HCT116 (cell line): ENCODE measurements around the gene PPP1R36. TPM values are rescaled to one million over a fixed set of nuclear protein-coding genes. Genes with fewer than 3 reads are reported as not detected.

Experiments used
- ATAC-seq: fragments of 200-7000 bp; cut with Tn5 transposase; 2 replicates; pipeline ENCODE4 v1.9.1; 2020; ENCODE audit warnings: mild to moderate bottlenecking, moderate library complexity
- BruUV-seq: library from RNA; stranded (reverse); fragments of 400-500 nt; replicated peaks from 2 replicates; lab custom pipeline; 2021; lab: Mats Ljungman, UMichigan
- CTCF ChIA-PET: fragments of 300-600 bp; sonication (Branson Sonifier 250); formaldehyde crosslinking; loops from one replicate; lab custom pipeline; 2021; ENCODE audit warnings: antibody characterized with exemption; lab: Charles Lee
- POLR2A ChIA-PET: fragments of 300-600, 350-600 bp; sonication (Branson Sonifier 250); formaldehyde crosslinking; loops from one replicate; lab custom pipeline; 2021; ENCODE audit warnings: antibody characterized with exemption; lab: Charles Lee
- RAD21 ChIA-PET, 2 experiments: fragments of 300-600 bp; sonication (Branson Sonifier 250); formaldehyde crosslinking; loops; one replicate each; lab custom pipeline; 2023; ENCODE audit warnings: low total read pairs in 2 of 2; ENCODE audit not compliant: uncharacterized antibody in 2 of 2, unreplicated experiment in 2 of 2, low non-redundant PET in 1 of 2; lab: Charles Lee
- DNase-seq: peaks from one replicate; pipeline ENCODE4 v3.0.0-alpha.2; 2010; ENCODE audit warnings: low read depth, low spot score
- H2AFZ ChIP-seq: fragments of 200-600 bp; shearing (Covaris generic), sonication (generic); 2 replicates; pipeline ENCODE4 v1.6.1; 2017; ENCODE audit warnings: low read depth, mixed run types, mixed read lengths, antibody characterized with exemption, low read length; ENCODE audit not compliant: poor library complexity, severe bottlenecking
- H3K27ac ChIP-seq: 2 replicates; pipeline ENCODE4 v1.5.1; 2012; ENCODE audit warnings: low read depth, low read length
- H3K27me3 ChIP-seq: fragments of 200-600 bp; sonication (generic); 2 replicates; pipeline ENCODE4 v1.6.1; 2016; ENCODE audit warnings: mixed run types, low read length, mixed read lengths; ENCODE audit not compliant: insufficient read depth
- H3K36me3 ChIP-seq, 2 experiments: fragments of 200-500 bp in 1 of 2; fragments of 200-600 bp in 1 of 2; sonication (Bioruptor generic) in 1 of 2; sonication (generic) in 1 of 2; 2 replicates each; pipeline versions ENCODE4 v1.5.1 to v1.6.1; 2014 to 2016; ENCODE audit warnings: low read length in 2 of 2, inconsistent platforms in 1 of 2, mixed read lengths in 1 of 2, mixed run types in 1 of 2; ENCODE audit not compliant: insufficient read depth in 2 of 2, control insufficient read depth in 1 of 2
- H3K4me1 ChIP-seq, 2 experiments: fragments of 200-600 bp in 1 of 2; sonication (generic) in 1 of 2; 2 replicates each; pipeline versions ENCODE4 v1.5.1 to v1.6.1; 2012 to 2017; ENCODE audit warnings: low read length in 2 of 2, inconsistent platforms in 1 of 2, mild to moderate bottlenecking in 1 of 2, mixed read lengths in 1 of 2, mixed run types in 1 of 2, moderate library complexity in 1 of 2; ENCODE audit not compliant: insufficient read depth in 2 of 2, control insufficient read depth in 1 of 2
- H3K4me2 ChIP-seq: fragments of 200-600 bp; sonication (generic); 2 replicates; pipeline ENCODE4 v1.6.1; 2017; ENCODE audit warnings: mixed run types, low read length, mixed read lengths
- H3K4me3 ChIP-seq, 2 experiments: fragments of 200-600 bp in 1 of 2; sonication (generic) in 1 of 2; replicated peaks in 1 of 2; 2 replicates each; pipeline ENCODE4 v1.5.1; 2011 to 2016; ENCODE audit warnings: low read length in 2 of 2, control low read depth in 1 of 2, low read depth in 1 of 2, mild to moderate bottlenecking in 1 of 2, mixed read lengths in 1 of 2, mixed run types in 1 of 2
- H3K79me2 ChIP-seq: fragments of 200-600 bp; sonication (generic); 2 replicates; pipeline ENCODE4 v1.6.1; 2017; ENCODE audit warnings: mild to moderate bottlenecking, mixed run types, low read length, moderate library complexity, mixed read lengths; ENCODE audit not compliant: insufficient read depth
- H3K9ac ChIP-seq: fragments of 200-600 bp; sonication (generic); 2 replicates; pipeline ENCODE4 v1.6.1; 2016; ENCODE audit warnings: low read length, mixed read lengths
- H3K9me2 ChIP-seq: fragments of 200-600 bp; sonication (generic), shearing (Covaris generic); 2 replicates; pipeline ENCODE4 v1.6.1; 2017; ENCODE audit warnings: mixed run types, mild to moderate bottlenecking, moderate library complexity; ENCODE audit not compliant: insufficient read depth
- H3K9me3 ChIP-seq, 2 experiments: fragments of 200-500 bp in 1 of 2; fragments of 200-600 bp in 1 of 2; sonication (Bioruptor generic) in 1 of 2; sonication (generic) in 1 of 2; 2 replicates each; pipeline ENCODE4 v1.6.1; 2014 to 2017; ENCODE audit warnings: low read length in 2 of 2, mixed read lengths in 2 of 2, inconsistent platforms in 1 of 2, low read depth in 1 of 2, mild to moderate bottlenecking in 1 of 2, mixed run types in 1 of 2, moderate library complexity in 1 of 2; ENCODE audit not compliant: control insufficient read depth in 1 of 2, insufficient read depth in 1 of 2
- H4K20me1 ChIP-seq: fragments of 200-600 bp; sonication (generic), shearing (Covaris generic); 2 replicates; pipeline ENCODE4 v1.6.1; 2017; ENCODE audit warnings: mixed run types, mild to moderate bottlenecking, moderate library complexity; ENCODE audit not compliant: insufficient read depth
- ATF3 ChIP-seq: IDR thresholded peaks from 2 replicates; pipeline ENCODE4 v1.6.1; 2012
- CBX3 ChIP-seq: IDR thresholded peaks from 2 replicates; pipeline ENCODE4 v1.6.1; 2012; ENCODE audit warnings: low read depth
- CEBPB ChIP-seq: IDR thresholded peaks from 2 replicates; pipeline ENCODE4 v1.6.1; 2012; ENCODE audit warnings: low read depth
- CTCF ChIP-seq, 3 experiments: fragments of 200-600 bp in 1 of 3; sonication (generic) in 1 of 3; IDR thresholded peaks in 2 of 3; conservative IDR thresholded peaks in 1 of 3; 2 replicates each; pipeline ENCODE4 v1.5.1; 2012 to 2017; ENCODE audit warnings: low read depth in 2 of 3, low read length in 2 of 3, antibody characterized with exemption in 1 of 3, borderline replicate concordance in 1 of 3, control low read depth in 1 of 3, mild to moderate bottlenecking in 1 of 3, mixed read lengths in 1 of 3, mixed run types in 1 of 3, moderate library complexity in 1 of 3; ENCODE audit not compliant: insufficient read depth in 1 of 3
- EGR1 ChIP-seq: IDR thresholded peaks from 2 replicates; pipeline ENCODE4 v1.6.1; 2012; ENCODE audit warnings: low read depth
- ELF1 ChIP-seq: IDR thresholded peaks from 2 replicates; pipeline ENCODE4 v1.6.1; 2012; ENCODE audit warnings: low read depth, borderline replicate concordance
- EZH2 ChIP-seq: fragments of 200-600 bp; sonication (generic); IDR thresholded peaks from 2 replicates; pipeline ENCODE4 v1.6.1; 2017; ENCODE audit warnings: antibody characterized with exemption, mixed run types
- EZH2phosphoT487 ChIP-seq: fragments of 200-600 bp; IDR thresholded peaks from 2 replicates; pipeline ENCODE4 v1.6.1; 2018; ENCODE audit warnings: antibody characterized with exemption, borderline replicate concordance
- FOSL1 ChIP-seq: IDR thresholded peaks from 2 replicates; pipeline ENCODE4 v1.6.1; 2012; ENCODE audit warnings: low read depth
- POLR2A ChIP-seq: IDR thresholded peaks from 2 replicates; pipeline ENCODE4 v1.7.0; 2011; ENCODE audit warnings: borderline replicate concordance; ENCODE audit not compliant: insufficient read depth, insufficient read length; ENCODE audit errors: extremely low read depth
- POLR2AphosphoS5 ChIP-seq: IDR thresholded peaks from 2 replicates; pipeline ENCODE4 v1.6.1; 2011; ENCODE audit warnings: mild to moderate bottlenecking, low read depth, low read length, moderate library complexity
- RAD21 ChIP-seq: IDR thresholded peaks from 2 replicates; pipeline ENCODE4 v1.6.1; 2012; ENCODE audit warnings: low read depth, mild to moderate bottlenecking
- SIN3A ChIP-seq: IDR thresholded peaks from 2 replicates; pipeline ENCODE4 v1.6.1; 2012; ENCODE audit warnings: low read depth
- SP1 ChIP-seq: IDR thresholded peaks from 2 replicates; pipeline ENCODE4 v1.6.1; 2012; ENCODE audit warnings: low read depth
- SRF ChIP-seq: IDR thresholded peaks from 2 replicates; pipeline ENCODE4 v1.6.1; 2012; ENCODE audit warnings: low read depth
- TCF7L2 ChIP-seq: IDR thresholded peaks from 2 replicates; pipeline ENCODE4 v1.7.0; 2011; ENCODE audit warnings: borderline replicate concordance, inconsistent platforms; ENCODE audit not compliant: insufficient read depth, insufficient read length; ENCODE audit errors: extremely low read depth
- YY1 ChIP-seq: IDR thresholded peaks from 2 replicates; pipeline ENCODE4 v1.6.1; 2011; ENCODE audit warnings: low read length, low read depth, moderate library complexity, mild to moderate bottlenecking; ENCODE audit not compliant: insufficient replicate concordance; ENCODE audit errors: extremely low read depth
- intact Hi-C: fragments of 100-400 bp; cut with micrococcal nuclease; formaldehyde crosslinking; loops from 2 replicates; pipeline ENCODE4 v1.10.0; 2022
- total RNA-seq: library from RNA; stranded (reverse); gene quantifications from one replicate; pipeline ENCODE4 v1.2.1, GENCODE V29; 2021; ENCODE audit not compliant: unreplicated experiment
- TF ChIP-seq, protein P1 (sequence below): IDR thresholded peaks from 2 replicates; pipeline ENCODE4 v1.6.1; 2012
- TF ChIP-seq, protein P2 (sequence below): IDR thresholded peaks from 2 replicates; pipeline ENCODE4 v1.6.1; 2012; ENCODE audit warnings: low read depth

The PPP1R36 gene
- total RNA-seq, 1 experiment from 2014 or later: 0.47 TPM

DNA sequence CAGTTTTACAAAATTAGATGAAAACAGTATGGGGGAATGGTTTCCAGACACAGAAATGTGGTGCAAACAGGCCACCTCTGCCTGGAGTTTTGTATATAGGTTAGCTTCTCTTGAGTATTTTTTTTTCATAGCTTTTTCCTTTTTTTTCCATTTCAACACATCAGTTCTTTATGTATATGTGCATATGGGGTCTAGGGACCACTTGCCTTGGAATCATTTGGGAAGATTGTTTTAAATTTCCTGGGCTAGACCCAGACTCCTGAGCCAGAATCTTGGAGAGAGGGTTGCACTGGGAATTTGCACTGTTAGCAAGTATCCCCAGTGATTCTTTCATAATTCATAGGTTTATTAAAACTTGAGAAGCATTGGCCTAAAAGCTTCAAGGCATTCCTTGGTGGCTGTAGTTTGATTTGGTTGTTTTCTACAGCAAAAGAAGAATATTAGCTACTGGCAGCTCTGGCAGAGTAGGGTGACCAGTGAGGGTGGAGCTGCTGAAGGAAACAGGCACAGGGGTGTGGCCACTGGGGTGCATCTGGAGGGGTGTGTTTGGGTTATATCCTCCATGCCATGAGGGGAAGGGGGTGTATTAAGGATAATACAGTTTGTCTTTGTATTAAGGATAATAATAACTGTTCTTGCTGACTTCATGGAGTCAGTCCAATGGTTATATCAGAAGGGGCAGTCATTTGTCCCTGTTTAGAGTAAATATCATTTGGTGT, 22.8 kb downstream of the PPP1R36 start:
- Histone ChIP-seq H3K27ac (no peak overlapping the region), H3K9me3 (no peaks in the 10 kb centered on the region), H3K79me2 (no peaks in the 10 kb centered on the region), H3K9me2 (no peaks in the 10 kb centered on the region), H3K27me3 (no peaks in the 10 kb centered on the region), H3K36me3 (no peaks in the 10 kb centered on the region), H2AFZ (peak overlapping the region; percentile 0), H4K20me1 (no peaks in the 10 kb centered on the region), H3K9ac (no peak overlapping the region), H3K4me1 (peaks cover 18 to 19% of the 10 kb centered on the region in 2 experiments), H3K4me2 (no peak overlapping the region), H3K4me3 (no peak overlapping the region)
- TF ChIP-seq, protein P1, sequence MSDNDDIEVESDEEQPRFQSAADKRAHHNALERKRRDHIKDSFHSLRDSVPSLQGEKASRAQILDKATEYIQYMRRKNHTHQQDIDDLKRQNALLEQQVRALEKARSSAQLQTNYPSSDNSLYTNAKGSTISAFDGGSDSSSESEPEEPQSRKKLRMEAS: no peak
- TF ChIP-seq EZH2phosphoT487 (no peak), SRF (no peak), POLR2A (no peak), POLR2AphosphoS5 (no peak), EZH2 (no peak), FOSL1 (no peak), RAD21 (no peak), SIN3A (no peak), ATF3 (no peak), CEBPB (no peak), SP1 (no peak), CTCF (IDR thresholded peaks at IDR 0.05 in 2 of 3, conservative IDR thresholded peaks at IDR 0.05 in 1 of 3; ENCODE audit: borderline replicate concordance in 1 of 3, insufficient read depth in 1 of 3, low read depth in 2 of 3, low read length in 2 of 3) (no peak), TCF7L2 (no peak), EGR1 (no peak), ELF1 (no peak), CBX3 (no peak), YY1 (no peak)
- TF ChIP-seq, protein P2, sequence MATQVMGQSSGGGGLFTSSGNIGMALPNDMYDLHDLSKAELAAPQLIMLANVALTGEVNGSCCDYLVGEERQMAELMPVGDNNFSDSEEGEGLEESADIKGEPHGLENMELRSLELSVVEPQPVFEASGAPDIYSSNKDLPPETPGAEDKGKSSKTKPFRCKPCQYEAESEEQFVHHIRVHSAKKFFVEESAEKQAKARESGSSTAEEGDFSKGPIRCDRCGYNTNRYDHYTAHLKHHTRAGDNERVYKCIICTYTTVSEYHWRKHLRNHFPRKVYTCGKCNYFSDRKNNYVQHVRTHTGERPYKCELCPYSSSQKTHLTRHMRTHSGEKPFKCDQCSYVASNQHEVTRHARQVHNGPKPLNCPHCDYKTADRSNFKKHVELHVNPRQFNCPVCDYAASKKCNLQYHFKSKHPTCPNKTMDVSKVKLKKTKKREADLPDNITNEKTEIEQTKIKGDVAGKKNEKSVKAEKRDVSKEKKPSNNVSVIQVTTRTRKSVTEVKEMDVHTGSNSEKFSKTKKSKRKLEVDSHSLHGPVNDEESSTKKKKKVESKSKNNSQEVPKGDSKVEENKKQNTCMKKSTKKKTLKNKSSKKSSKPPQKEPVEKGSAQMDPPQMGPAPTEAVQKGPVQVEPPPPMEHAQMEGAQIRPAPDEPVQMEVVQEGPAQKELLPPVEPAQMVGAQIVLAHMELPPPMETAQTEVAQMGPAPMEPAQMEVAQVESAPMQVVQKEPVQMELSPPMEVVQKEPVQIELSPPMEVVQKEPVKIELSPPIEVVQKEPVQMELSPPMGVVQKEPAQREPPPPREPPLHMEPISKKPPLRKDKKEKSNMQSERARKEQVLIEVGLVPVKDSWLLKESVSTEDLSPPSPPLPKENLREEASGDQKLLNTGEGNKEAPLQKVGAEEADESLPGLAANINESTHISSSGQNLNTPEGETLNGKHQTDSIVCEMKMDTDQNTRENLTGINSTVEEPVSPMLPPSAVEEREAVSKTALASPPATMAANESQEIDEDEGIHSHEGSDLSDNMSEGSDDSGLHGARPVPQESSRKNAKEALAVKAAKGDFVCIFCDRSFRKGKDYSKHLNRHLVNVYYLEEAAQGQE: no peak
- ATAC-seq (peak; percentile 37; the same call in 1 of the 2 replicates), DNase-seq (no peak)
- ChIA-PET RAD21 (no interaction called here), POLR2A (no interaction called here), CTCF (no interaction called here)
- intact Hi-C loops: no loop called here
- no TSS peak for BruUV-seq
